GM10248 (cell line): ENCODE data around the gene MBLAC2.

ENCODE experiments used
- CTCF ChIA-PET: fragments of 300-600 bp; sonication (Branson Sonifier 250); formaldehyde crosslinking; extraction: SDS; loops from one replicate; lab custom pipeline; 2021; ENCODE audit warnings: antibody characterized with exemption; lab: Yijun Ruan, JAX
- POLR2A ChIA-PET: fragments of 350-650 bp; sonication (Branson Sonifier 250); formaldehyde crosslinking; extraction: SDS; loops from one replicate; lab custom pipeline; 2020; ENCODE audit warnings: antibody characterized with exemption; lab: Yijun Ruan, JAX
- DNase-seq: peaks from one replicate; pipeline ENCODE4 v3.0.0; 2012; ENCODE audit errors: extremely low spot score
- CTCF ChIP-seq: IDR thresholded peaks from 2 replicates; pipeline ENCODE4 v1.5.1; 2012; ENCODE audit warnings: mild to moderate bottlenecking, low read depth; ENCODE audit errors: extremely low read depth, missing control alignments, control extremely low read depth

MBLAC2 gene

GRCh38 chr5:90475436-90475980 lies 937 bp upstream of the MBLAC2 start:
- DNase-seq: no peak
- ChIA-PET CTCF (interaction anchor here (1.2 to 2.1 kb wide), 6 partner anchors 10 to 36 kb away, joined by 3 to 7 read pairs (median 4); no protein-coding TSS in a partner anchor), POLR2A (no interaction called here)
- TF ChIP-seq CTCF: no peak

- ChIA-PET POLR2A (interaction anchor here (1.7 kb wide), 1 partner anchor 64 kb away, joined by 6 read pairs; the partner anchor contains the start of gene CETN3), CTCF (interaction anchor here (1.0 to 2.7 kb wide), 6 partner anchors 10 to 34 kb away, joined by 3 to 19 read pairs (median 4); no protein-coding TSS in a partner anchor)
- no peak for TF ChIP-seq CTCF
- DNase-seq: peak; percentile 12
Observed at GRCh38 chr5:90473396-90474234, 956 bp downstream of the MBLAC2 start.

GRCh38 chr5:90472783-90473395 lies 1.7 kb downstream of the MBLAC2 start:
- ChIA-PET CTCF (interaction anchor here (0.7 to 2.7 kb wide), 5 partner anchors 10 to 33 kb away, joined by 3 to 19 read pairs (median 3); no protein-coding TSS in a partner anchor), POLR2A (no interaction called here)
- DNase-seq: peak; percentile 18
- no peak for TF ChIP-seq CTCF

GRCh38 chr5:90461288-90461687 lies 13.3 kb downstream of the MBLAC2 start:
- no peak for DNase-seq
- CTCF ChIA-PET: interaction anchor here (0.7 to 3.0 kb wide), 9 partner anchors 9 to 164 kb away, joined by 3 to 19 read pairs (median 4); no protein-coding TSS in a partner anchor
- POLR2A ChIA-PET: no interaction called here
- no peak for TF ChIP-seq CTCF

GRCh38 chr5:90446961-90447360 lies 27.6 kb downstream of the MBLAC2 start:
- ChIA-PET CTCF (no interaction called here), POLR2A (no interaction called here)
- TF ChIP-seq CTCF: no peak
- no peak for DNase-seq

- DNase-seq: no peak
- ChIA-PET CTCF (interaction anchor here (0.8 to 4.4 kb wide), 9 partner anchors 10 to 343 kb away, joined by 3 to 35 read pairs (median 8); partner anchors contain the start of genes CETN3 and LYSMD3), POLR2A (no interaction called here)
- TF ChIP-seq CTCF: no peak
Observed at GRCh38 chr5:90440644-90441043, 33.9 kb downstream of the MBLAC2 start.
